ENCODE results near the gene NAPEPLD. TPM values are rescaled to one million over a fixed set of nuclear protein-coding genes. Genes with fewer than 3 reads are reported as not detected.

The NAPEPLD gene
- 14.2 and 20.3 TPM in 2 replicates for total RNA-seq

DNA sequence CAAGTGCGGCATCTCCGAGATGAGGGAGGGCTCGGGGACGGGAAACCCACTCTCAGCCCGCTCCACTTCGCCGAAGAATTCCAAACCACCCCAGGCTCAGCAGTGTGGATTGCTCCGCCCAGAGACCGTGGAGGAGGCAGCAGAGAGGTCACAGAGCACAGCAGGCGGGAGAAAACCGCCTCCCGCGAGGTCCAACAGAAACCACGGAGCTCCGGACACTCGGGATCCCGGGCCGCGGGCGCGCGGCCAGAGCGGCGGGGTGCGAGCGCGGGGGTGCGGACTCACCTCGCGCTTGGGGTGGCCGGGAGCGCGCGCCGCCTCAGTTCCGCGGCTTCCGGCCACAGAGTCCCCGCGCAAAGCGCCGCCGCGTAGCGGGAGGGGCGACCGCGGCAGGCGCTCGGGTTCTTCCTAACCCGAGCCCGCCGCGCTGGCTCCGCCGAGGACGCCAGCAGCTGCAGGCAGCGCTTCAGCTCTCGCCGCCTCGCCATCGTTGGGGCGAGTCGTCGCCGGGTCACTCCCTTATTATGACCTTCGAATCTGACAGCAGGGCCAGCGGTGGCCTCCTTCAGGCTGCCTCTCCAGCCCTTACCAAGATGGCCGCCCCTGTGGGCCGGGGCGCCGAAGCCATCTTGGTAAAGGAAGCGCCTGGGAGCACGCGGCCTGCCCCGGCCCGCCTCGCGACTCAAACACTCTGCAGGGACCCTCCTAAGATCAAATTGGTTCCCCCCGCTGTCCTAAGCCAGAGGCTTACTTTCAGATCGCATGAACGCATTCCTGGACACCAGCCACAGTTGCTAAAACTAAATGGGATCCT lies at the start of gene NAPEPLD:
Gene NAPEPLD (minus strand): TSS at position 106 of the 814 bp plus-strand sequence. CDS start 20,323 bp downstream, outside the sequence.

GRCh38 chr7:103074519-103075336 lies 74.2 kb downstream of the NAPEPLD start, which contains the start of the genes ARMC10 and FBXL13:
ARMC10 (plus strand) TSS chr7:103075140; CDS start chr7:103075273, 133 bp downstream.
FBXL13 (minus strand) TSS chr7:103074796.

Other genes starting within 250 kb of the NAPEPLD start
- gene LRRC17, start 236.1 kb downstream of the NAPEPLD start, total RNA-seq, result 1.4 and 1.6 TPM in 2 replicates
- 1.6 and 1.8 TPM in 2 replicates for gene FBXL13, start 74.3 kb downstream of the NAPEPLD start, total RNA-seq
- gene ARMC10, start 74.0 kb downstream of the NAPEPLD start, total RNA-seq, result 37.3 and 37.5 TPM in 2 replicates
- gene PMPCB, start 148.3 kb upstream of the NAPEPLD start, total RNA-seq, result 104 and 107 TPM in 2 replicates
- 20.4 and 26.3 TPM in 2 replicates for gene DNAJC2, start 195.7 kb upstream of the NAPEPLD start, total RNA-seq
- gene PSMC2, start 198.5 kb upstream of the NAPEPLD start, total RNA-seq, result 197 and 205 TPM in 2 replicates

Measured in articular chondrocyte of knee joint (primary cell).